Natural killer cell (primary cell): Measurements from ENCODE around the gene FAM3C. TPM values are rescaled to one million over a fixed set of nuclear protein-coding genes. Genes with fewer than 3 reads are reported as not detected.

Experiments used
- ATAC-seq, 3 donors: fragments of 150-1000 bp in 2 of 3; fragments of 200-7000 bp in 1 of 3; cut with Tn5 transposase; 1 replicate in 1 of 3; 2 replicates in 2 of 3; pipeline ENCODE4 v1.10.0; 2021; ENCODE audit warnings: mild to moderate bottlenecking in 2 of 3, moderate library complexity in 2 of 3
- DNase-seq, 2 donors: peaks; one replicate each; pipeline versions ENCODE4 v3.0.0 to v3.0.0-alpha.2; 2013 to 2021; ENCODE audit warnings: mixed read lengths in 1 of 2
- H3K27ac ChIP-seq: one replicate; pipeline ENCODE4 v1.5.1; 2013; ENCODE audit warnings: mild to moderate bottlenecking, low read length
- H3K27me3 ChIP-seq: one replicate; pipeline ENCODE4 v1.6.1; 2013; ENCODE audit warnings: low read length; ENCODE audit not compliant: control insufficient read depth, insufficient read depth
- H3K36me3 ChIP-seq: one replicate; pipeline ENCODE4 v1.6.1; 2013; ENCODE audit warnings: low read length; ENCODE audit not compliant: control insufficient read depth, insufficient read depth
- H3K4me1 ChIP-seq: one replicate; pipeline ENCODE4 v1.6.1; 2013; ENCODE audit warnings: low read length; ENCODE audit not compliant: control insufficient read depth, insufficient read depth
- H3K4me3 ChIP-seq: one replicate; pipeline ENCODE4 v1.5.1; 2013; ENCODE audit warnings: low read length
- H3K9me3 ChIP-seq: one replicate; pipeline ENCODE4 v1.6.1; 2013; ENCODE audit warnings: low read length; ENCODE audit not compliant: control insufficient read depth, insufficient read depth
- H3K27ac Mint-ChIP-seq, 2 donors: one replicate each; pipeline ENCODE4 v1.8.0; 2022; ENCODE audit warnings: mild to moderate bottlenecking in 2 of 2, mixed read lengths in 2 of 2, moderate library complexity in 1 of 2
- H3K27me3 Mint-ChIP-seq, 2 donors: one replicate each; pipeline ENCODE4 v1.8.0; 2022; ENCODE audit warnings: low read depth in 2 of 2, mixed read lengths in 2 of 2
- H3K36me3 Mint-ChIP-seq: one replicate; pipeline ENCODE4 v1.8.0; 2022; ENCODE audit warnings: mixed read lengths
- H3K4me1 Mint-ChIP-seq, 2 donors: one replicate each; pipeline ENCODE4 v1.8.0; 2022; ENCODE audit warnings: mixed read lengths in 2 of 2
- H3K4me3 Mint-ChIP-seq: one replicate; pipeline ENCODE4 v1.8.0; 2022; ENCODE audit warnings: mild to moderate bottlenecking, moderate library complexity, mixed read lengths
- H3K9me3 Mint-ChIP-seq, 2 donors: one replicate each; pipeline ENCODE4 v1.8.0; 2022; ENCODE audit warnings: mixed read lengths in 2 of 2
- CTCF ChIP-seq: fragments of 200-600 bp; IDR thresholded peaks from one replicate; pipeline ENCODE4 v1.8.0; 2022; ENCODE audit warnings: antibody characterized with exemption
- WGBS: methylation state at CpG from one replicate; pipeline ENCODE4 v1.1.7; 2013; ENCODE audit warnings: missing lambda C conversion rate; ENCODE audit not compliant: insufficient coverage; 5-methylcytosine and 5-hydroxymethylcytosine counted together
- intact Hi-C: fragments of 100-400 bp; cut with micrococcal nuclease; formaldehyde crosslinking; loops from one replicate; pipeline ENCODE4 v1.14.2; 2022
- total RNA-seq, 4 donors: library from RNA; stranded (reverse); fragments of 120-200 nt in 1 of 4; gene quantifications; one replicate each; pipeline versions ENCODE4 v1.2.3 to v1.2.4, GENCODE V29; 2013 to 2022

FAM3C gene
- total RNA-seq, 3 donors from 2014 or later (not counting 1 experiment from before 2014, with no cell fraction given): 24.3 to 42.1 (median 37.0) TPM

DNA sequence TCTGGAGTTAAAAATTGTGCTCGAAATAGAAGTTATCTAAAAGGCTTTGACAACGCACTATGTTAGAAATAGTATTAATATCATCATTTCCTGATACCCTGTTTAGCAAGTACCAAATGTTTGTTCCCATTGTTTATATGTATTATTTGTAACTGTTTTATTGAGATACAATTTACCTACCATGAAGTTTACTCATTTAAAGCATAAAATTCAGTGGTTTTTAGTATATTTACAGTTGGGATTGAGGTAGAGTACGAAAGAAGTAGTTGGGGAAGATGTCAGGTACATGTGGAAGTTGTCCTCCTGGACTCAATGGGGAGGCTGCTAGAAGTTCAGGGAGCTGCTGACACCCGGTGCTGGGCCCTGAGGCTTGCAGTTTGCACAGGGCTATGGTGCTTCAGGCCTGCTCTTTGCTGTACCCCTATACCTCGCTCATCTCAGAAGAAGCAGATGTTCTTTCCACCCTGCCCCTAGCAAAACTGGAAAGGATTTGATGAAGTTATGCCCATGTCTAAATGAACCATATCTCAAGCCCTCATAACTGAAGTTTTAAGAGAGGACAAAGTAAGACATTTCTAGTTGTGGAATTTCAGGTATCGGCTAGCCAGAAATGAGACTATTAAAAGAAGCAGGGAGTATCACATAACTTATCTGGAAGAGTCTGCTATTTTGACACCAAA lies 92.5 kb downstream of the FAM3C start:
- Histone ChIP-seq H3K27me3 (no peaks in the 10 kb centered on the region), H3K4me3 (no peak overlapping the region), H3K4me1 (no peaks in the 10 kb centered on the region), H3K36me3 (no peaks in the 10 kb centered on the region), H3K9me3 (no peaks in the 10 kb centered on the region), H3K27ac (no peak overlapping the region)
- DNase-seq (no peak), ATAC-seq (no peak)
- Mint-ChIP-seq H3K27me3 (peaks cover 4 to 9% of the 10 kb centered on the region in 2 donors), H3K36me3 (no peaks in the 10 kb centered on the region), H3K9me3 (no peaks in the 10 kb centered on the region), H3K4me1 (no peaks in the 10 kb centered on the region), H3K27ac (no peak overlapping the region), H3K4me3 (no peak overlapping the region)
- 90% methylated on average over 4 of the region's 6 CpGs for WGBS
- TF ChIP-seq CTCF: no peak
- intact Hi-C loops: no loop called here

- peaks cover 3 to 6% of the 10 kb centered on the region in 2 donors for H3K27me3 Mint-ChIP-seq
- no peak for ATAC-seq
- no peaks in the 10 kb centered on the region for H3K4me1 Mint-ChIP-seq
- DNase-seq: no peak
- H3K27me3 ChIP-seq: no peaks in the 10 kb centered on the region
- H3K36me3 ChIP-seq: no peaks in the 10 kb centered on the region
- no peak for TF ChIP-seq CTCF
- no peaks in the 10 kb centered on the region for H3K9me3 ChIP-seq
- no peak overlapping the region for H3K4me3 Mint-ChIP-seq
- 67% methylated on average over 8 of the region's 8 CpGs for WGBS
- H3K9me3 Mint-ChIP-seq: no peaks in the 10 kb centered on the region
- peak overlapping the region; percentile 41 for H3K27ac ChIP-seq
- no peak overlapping the region for H3K4me3 ChIP-seq
- no peak overlapping the region for H3K27ac Mint-ChIP-seq
- intact Hi-C loops: no loop called here
- H3K4me1 ChIP-seq: no peaks in the 10 kb centered on the region
- H3K36me3 Mint-ChIP-seq: no peaks in the 10 kb centered on the region
Observed at GRCh38 chr7:121302214-121302745, 93.8 kb downstream of the FAM3C start.

- ATAC-seq: no peak
- TF ChIP-seq CTCF: no peak
Observed at GRCh38 chr7:121301446-121302213, 94.5 kb downstream of the FAM3C start.

More at GRCh38 chr7:121301446-121302213, 94.5 kb downstream of the FAM3C start:
- H3K4me3 Mint-ChIP-seq: no peak overlapping the region
- H3K36me3 ChIP-seq: no peaks in the 10 kb centered on the region
- peaks cover 0 to 3% of the 10 kb centered on the region in 2 donors for H3K27me3 Mint-ChIP-seq
- peak overlapping the region; percentile 34 for H3K27ac ChIP-seq
- 93% methylated on average over 6 of the region's 9 CpGs for WGBS
- H3K9me3 Mint-ChIP-seq: no peaks in the 10 kb centered on the region
- H3K27ac Mint-ChIP-seq: no peak overlapping the region
- H3K4me1 ChIP-seq: no peaks in the 10 kb centered on the region
- H3K36me3 Mint-ChIP-seq: no peaks in the 10 kb centered on the region
- DNase-seq: no peak
- no peaks in the 10 kb centered on the region for H3K27me3 ChIP-seq
- H3K4me3 ChIP-seq: no peak overlapping the region
- intact Hi-C loops: no loop called here
- no peaks in the 10 kb centered on the region for H3K9me3 ChIP-seq
- no peaks in the 10 kb centered on the region for H3K4me1 Mint-ChIP-seq
